BJ (cell line): ENCODE data around the gene CAMSAP3. TPM values are rescaled to one million over a fixed set of nuclear protein-coding genes. Genes with fewer than 3 reads are reported as not detected.

Experiments
- CTCF ChIA-PET: fragments of 350-600 bp; formaldehyde crosslinking; extraction: SDS; loops from one replicate; lab custom pipeline; 2021; ENCODE audit warnings: antibody characterized with exemption, inconsistent platforms; lab: Yijun Ruan, JAX
- POLR2A ChIA-PET: fragments of 300-600 bp; sonication (Branson Sonifier 250); formaldehyde crosslinking; extraction: SDS; loops from one replicate; lab custom pipeline; 2021; ENCODE audit warnings: antibody characterized with exemption; lab: Charles Lee
- DNase-seq: peaks from one replicate; pipeline ENCODE4 v3.0.0-alpha.2; 2011; ENCODE audit warnings: low read depth
- H3K27me3 ChIP-seq: 2 replicates; pipeline ENCODE4 v1.6.0; 2011; ENCODE audit warnings: low read length; ENCODE audit not compliant: control insufficient read depth, insufficient read depth
- H3K36me3 ChIP-seq: 2 replicates; pipeline ENCODE4 v1.5.1; 2011; ENCODE audit warnings: low read length; ENCODE audit not compliant: control insufficient read depth, insufficient read depth
- H3K4me3 ChIP-seq: 2 replicates; pipeline ENCODE4 v1.5.1; 2011; ENCODE audit warnings: low read depth, mild to moderate bottlenecking, control low read depth, low read length
- polyA plus RNA-seq: library from polyadenylated mRNA; depleted of rRNA; stranded (reverse); fragments of >200 nt; gene quantifications from 2 replicates; pipeline ENCODE4 v1.2.3, GENCODE V29; 2011
- TF ChIP-seq, protein P1 (sequence below): IDR thresholded peaks from 2 replicates; pipeline ENCODE4 v1.5.1; 2011; ENCODE audit warnings: low read depth, mild to moderate bottlenecking, control low read depth, inconsistent platforms, low read length, moderate library complexity; ENCODE audit not compliant: insufficient read depth

CAMSAP3 gene
- polyA plus RNA-seq, 1 experiment = not detected

GRCh38 chr19:7628589-7629311 is 33.1 kb downstream of the CAMSAP3 start:
- ChIA-PET CTCF (interaction anchor here (1.9 kb wide), 1 partner anchor 171 kb away, joined by 6 read pairs; no protein-coding TSS in a partner anchor), POLR2A (interaction anchor here (0.5 kb wide), 1 partner anchor 407 kb away, joined by 3 read pairs; no protein-coding TSS in a partner anchor)
- Histone ChIP-seq H3K36me3 (peaks cover 10% of the 10 kb centered on the region), H3K4me3 (peak overlapping the region; percentile 73), H3K27me3 (no peaks in the 10 kb centered on the region)
- no peak for DNase-seq
- TF ChIP-seq, protein P1, sequence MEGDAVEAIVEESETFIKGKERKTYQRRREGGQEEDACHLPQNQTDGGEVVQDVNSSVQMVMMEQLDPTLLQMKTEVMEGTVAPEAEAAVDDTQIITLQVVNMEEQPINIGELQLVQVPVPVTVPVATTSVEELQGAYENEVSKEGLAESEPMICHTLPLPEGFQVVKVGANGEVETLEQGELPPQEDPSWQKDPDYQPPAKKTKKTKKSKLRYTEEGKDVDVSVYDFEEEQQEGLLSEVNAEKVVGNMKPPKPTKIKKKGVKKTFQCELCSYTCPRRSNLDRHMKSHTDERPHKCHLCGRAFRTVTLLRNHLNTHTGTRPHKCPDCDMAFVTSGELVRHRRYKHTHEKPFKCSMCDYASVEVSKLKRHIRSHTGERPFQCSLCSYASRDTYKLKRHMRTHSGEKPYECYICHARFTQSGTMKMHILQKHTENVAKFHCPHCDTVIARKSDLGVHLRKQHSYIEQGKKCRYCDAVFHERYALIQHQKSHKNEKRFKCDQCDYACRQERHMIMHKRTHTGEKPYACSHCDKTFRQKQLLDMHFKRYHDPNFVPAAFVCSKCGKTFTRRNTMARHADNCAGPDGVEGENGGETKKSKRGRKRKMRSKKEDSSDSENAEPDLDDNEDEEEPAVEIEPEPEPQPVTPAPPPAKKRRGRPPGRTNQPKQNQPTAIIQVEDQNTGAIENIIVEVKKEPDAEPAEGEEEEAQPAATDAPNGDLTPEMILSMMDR = no peak

GRCh38 chr19:7629347-7630054 is 33.8 kb downstream of the CAMSAP3 start, which contains the start of the genes PET100 and XAB2:
TSS of gene PET100 (plus strand) at chr19:7629793. CDS start at chr19:7629834, 41 bp downstream.
TSS of gene XAB2 (minus strand) at chr19:7629545. CDS start at chr19:7629527, 18 bp downstream.
- ChIA-PET POLR2A (no interaction called here), CTCF (interaction anchor here (1.2 to 1.9 kb wide), 4 partner anchors 22 to 170 kb away, joined by 4 to 6 read pairs (median 5); partner anchors contain the start of gene TRAPPC5)
- peaks cover 10% of the 10 kb centered on the region for H3K36me3 ChIP-seq
- DNase-seq = peak; percentile 94
- H3K4me3 ChIP-seq = peak within 1 kb of the TSS; percentile 93
- H3K27me3 ChIP-seq = no peaks in the 10 kb centered on the region
- TF ChIP-seq, protein P1 = no peak

GRCh38 chr19:7631577-7631976 is 35.9 kb downstream of the CAMSAP3 start:
- H3K36me3 ChIP-seq = peaks cover 1% of the 10 kb centered on the region; the same call in 1 of the 2 replicates
- CTCF ChIA-PET = interaction anchor here (1.1 kb wide), 1 partner anchor 339 kb away, joined by 3 read pairs; no protein-coding TSS in a partner anchor
- no peaks in the 10 kb centered on the region for H3K27me3 ChIP-seq
- POLR2A ChIA-PET = no interaction called here
- no peak for DNase-seq
- TF ChIP-seq, protein P1 = no peak
- H3K4me3 ChIP-seq = no peak overlapping the region

DNA sequence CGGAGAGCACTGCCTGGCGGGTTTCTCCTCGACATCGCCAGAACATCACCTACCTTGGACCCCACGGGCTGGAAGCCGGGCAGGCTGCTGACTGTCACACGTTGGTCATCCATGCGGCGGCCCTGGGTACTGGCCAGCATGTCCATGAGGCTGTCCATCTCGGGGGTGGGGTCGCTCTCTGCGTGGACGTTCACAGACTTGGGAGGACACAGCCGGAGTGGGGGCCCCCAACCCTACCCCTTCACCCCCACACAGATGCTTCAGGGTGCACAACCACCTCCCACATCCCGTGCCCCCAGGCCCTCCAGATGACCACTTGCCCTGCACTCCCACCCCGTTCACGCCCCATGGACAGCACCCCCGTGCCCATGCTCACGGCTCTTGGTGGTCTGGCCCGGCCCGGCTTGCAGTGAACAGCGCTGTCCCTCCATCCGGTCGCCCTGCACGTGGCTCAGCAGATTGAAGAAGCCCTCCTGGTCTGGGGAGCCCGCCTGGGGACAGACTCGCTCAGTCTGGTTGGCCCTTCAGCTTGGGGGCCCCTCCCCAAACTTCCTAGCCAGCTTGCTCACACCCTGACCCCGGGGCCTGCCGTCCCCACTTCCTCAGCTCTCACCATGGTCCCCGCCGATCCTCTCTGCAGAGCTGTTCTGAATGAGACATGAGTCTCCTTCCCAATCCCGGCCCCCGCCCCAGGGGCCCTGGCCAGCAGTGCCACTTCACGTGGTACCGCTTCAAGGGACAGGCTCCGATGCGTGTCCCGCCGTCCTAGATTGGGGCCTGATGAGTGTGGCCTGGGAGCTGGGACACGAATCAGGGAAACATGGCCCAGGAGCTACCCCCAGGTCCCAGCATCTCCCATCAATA is 36.9 kb downstream of the CAMSAP3 start:
- DNase-seq = no peak
- TF ChIP-seq, protein P1 = no peak
- POLR2A ChIA-PET = no interaction called here
- H3K36me3 ChIP-seq = peaks cover 1% of the 10 kb centered on the region; the same call in 1 of the 2 replicates
- CTCF ChIA-PET = interaction anchor here (1.1 to 3.5 kb wide), 3 partner anchors 10 to 338 kb away, joined by 3 to 18 read pairs (median 4); partner anchors contain the start of gene TRAPPC5
- no peaks in the 10 kb centered on the region for H3K27me3 ChIP-seq
- no peak overlapping the region for H3K4me3 ChIP-seq
